Bone marrow (tissue), 2 donors: ENCODE data around the gene TMEM184C.

ENCODE experiments used
- DNase-seq, 2 donors: peaks; one replicate each; lab custom pipeline; 2025; lab: John Stamatoyannopoulos, UW

Gene TMEM184C

GRCh38 chr4:147599769-147600168 is 17.4 kb upstream of the TMEM184C start:
- DNase-seq, result no peak

- no peak for DNase-seq
These were observed 11.7 kb upstream of the TMEM184C start for GRCh38 chr4:147605499-147605898.

- no peak for DNase-seq
These were observed 9.7 kb upstream of the TMEM184C start for GRCh38 chr4:147607471-147607870.

GRCh38 chr4:147610686-147611085 is 6.5 kb upstream of the TMEM184C start:
- no peak for DNase-seq

- DNase-seq, result no peak
These were observed 386 bp upstream of the TMEM184C start for GRCh38 chr4:147616849-147617172.

GRCh38 chr4:147617841-147618691 is 869 bp downstream of the TMEM184C start:
- DNase-seq, result no peak

GRCh38 chr4:147620315-147620714 is 3.1 kb downstream of the TMEM184C start:
- no peak for DNase-seq

GRCh38 chr4:147625733-147626132 is 8.5 kb downstream of the TMEM184C start:
- no peak for DNase-seq

- no peak for DNase-seq
These were observed 9.7 kb downstream of the TMEM184C start for GRCh38 chr4:147626903-147627302.

GRCh38 chr4:147628415-147628814 is 11.2 kb downstream of the TMEM184C start:
- DNase-seq, result no peak

GRCh38 chr4:147629783-147630730 is 12.9 kb downstream of the TMEM184C start:
- no peak for DNase-seq

- DNase-seq, result no peak
These were observed 15.9 kb downstream of the TMEM184C start for GRCh38 chr4:147633113-147633512.

- no peak for DNase-seq
These were observed 16.4 kb downstream of the TMEM184C start for GRCh38 chr4:147633643-147634042.

GRCh38 chr4:147635348-147635747 is 18.2 kb downstream of the TMEM184C start:
- DNase-seq, result no peak

- DNase-seq, result no peak
These were observed 21.2 kb downstream of the TMEM184C start for GRCh38 chr4:147638365-147638764.

- DNase-seq, result no peak
These were observed 21.7 kb downstream of the TMEM184C start for GRCh38 chr4:147638942-147639341.

GRCh38 chr4:147639388-147639787 is 22.2 kb downstream of the TMEM184C start:
- no peak for DNase-seq

GRCh38 chr4:147640331-147640730 is 23.1 kb downstream of the TMEM184C start:
- DNase-seq, result no peak

- no peak for DNase-seq
These were observed 26.4 kb downstream of the TMEM184C start for GRCh38 chr4:147643616-147644015.

- DNase-seq, result no peak
These were observed 27.3 kb downstream of the TMEM184C start for GRCh38 chr4:147644471-147644870.

- DNase-seq, result no peak
These were observed 27.9 kb downstream of the TMEM184C start for GRCh38 chr4:147645099-147645498.

- DNase-seq, result no peak
These were observed 31.5 kb downstream of the TMEM184C start for GRCh38 chr4:147648656-147649055.

GRCh38 chr4:147651563-147651962 is 34.4 kb downstream of the TMEM184C start:
- no peak for DNase-seq
